ENCODE results near the gene ACY1. TPM values are rescaled to one million over a fixed set of nuclear protein-coding genes. Genes with fewer than 3 reads are reported as not detected.

Gene ACY1
- total and polyA plus RNA-seq, 10 of the 15 experiments (the other 5 are each of a cell fraction or from before 2014, with no cell fraction given) = 18.5 to 42.2 (median 27.8) TPM

DNA sequence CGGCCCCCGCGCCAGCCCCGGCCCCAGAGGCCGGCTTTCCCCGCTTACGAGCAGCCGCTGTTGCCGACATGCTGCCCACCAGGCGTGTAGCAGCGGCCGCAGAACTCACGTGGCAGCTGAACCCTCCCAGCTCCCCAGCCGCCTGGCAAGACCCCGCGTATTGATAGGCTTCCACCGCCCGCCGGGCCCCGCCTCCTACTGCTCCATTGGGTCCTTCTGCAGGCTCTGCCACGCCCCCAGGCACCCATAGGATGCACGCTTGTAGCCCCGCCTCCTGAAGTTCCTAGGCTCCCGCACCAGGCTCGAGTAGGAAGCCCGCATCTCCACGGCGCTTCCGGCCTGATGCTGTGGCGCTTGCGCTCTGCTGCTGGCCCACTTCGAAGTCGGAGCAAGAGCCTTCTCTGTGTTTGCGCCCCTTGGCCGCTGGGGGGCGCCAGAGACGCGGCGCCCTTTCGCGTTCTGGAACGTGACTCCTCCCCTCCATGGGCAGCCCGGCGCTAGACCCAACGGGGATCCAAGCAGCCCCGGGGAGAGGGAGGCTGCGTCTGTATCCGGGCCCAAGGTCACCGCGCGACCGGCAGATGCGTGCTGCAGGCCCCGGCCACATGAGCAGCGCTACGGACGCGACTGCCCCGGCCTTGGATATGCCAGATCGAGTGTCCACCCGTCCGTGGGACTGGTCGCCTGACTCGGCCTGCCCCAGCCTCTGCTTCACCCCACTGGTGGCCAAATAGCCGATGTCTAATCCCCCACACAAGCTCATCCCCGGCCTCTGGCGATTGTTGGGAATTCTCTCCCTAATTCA lies 41.3 kb upstream of the ACY1 start, which contains the start of the genes PARP3 and RRP9 (continued):
- no peak for TF ChIP-seq ZNF622 (IDR thresholded peaks at IDR 0.05)
- TF ChIP-seq MEF2B (IDR thresholded peaks at IDR 0.05; ENCODE audit: partially characterized antibody, poor library complexity, severe bottlenecking) = peak; percentile 39
- TF ChIP-seq, protein P1, sequence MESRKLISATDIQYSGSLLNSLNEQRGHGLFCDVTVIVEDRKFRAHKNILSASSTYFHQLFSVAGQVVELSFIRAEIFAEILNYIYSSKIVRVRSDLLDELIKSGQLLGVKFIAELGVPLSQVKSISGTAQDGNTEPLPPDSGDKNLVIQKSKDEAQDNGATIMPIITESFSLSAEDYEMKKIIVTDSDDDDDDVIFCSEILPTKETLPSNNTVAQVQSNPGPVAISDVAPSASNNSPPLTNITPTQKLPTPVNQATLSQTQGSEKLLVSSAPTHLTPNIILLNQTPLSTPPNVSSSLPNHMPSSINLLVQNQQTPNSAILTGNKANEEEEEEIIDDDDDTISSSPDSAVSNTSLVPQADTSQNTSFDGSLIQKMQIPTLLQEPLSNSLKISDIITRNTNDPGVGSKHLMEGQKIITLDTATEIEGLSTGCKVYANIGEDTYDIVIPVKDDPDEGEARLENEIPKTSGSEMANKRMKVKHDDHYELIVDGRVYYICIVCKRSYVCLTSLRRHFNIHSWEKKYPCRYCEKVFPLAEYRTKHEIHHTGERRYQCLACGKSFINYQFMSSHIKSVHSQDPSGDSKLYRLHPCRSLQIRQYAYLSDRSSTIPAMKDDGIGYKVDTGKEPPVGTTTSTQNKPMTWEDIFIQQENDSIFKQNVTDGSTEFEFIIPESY (IDR thresholded peaks at IDR 0.05) = no peak
- peak; percentile 30; the same call in 1 of the 2 replicates for TF ChIP-seq HCFC1 (IDR thresholded peaks at IDR 0.05; ENCODE audit: low read length)
- TF ChIP-seq TCF7 (IDR thresholded peaks at IDR 0.05; ENCODE audit: borderline replicate concordance) = no peak
- TF ChIP-seq SIN3A (IDR thresholded peaks at IDR 0.05; ENCODE audit: low read depth, low read length) = peak; percentile 93
- no peak for TF ChIP-seq CEBPB (IDR thresholded peaks at IDR 0.05; ENCODE audit: borderline replicate concordance in 1 of 2, low read depth in 2 of 2, low read length in 2 of 2)
- TF ChIP-seq TCF3 (IDR thresholded peaks at IDR 0.05; ENCODE audit: borderline replicate concordance, insufficient read depth, low read depth, low read length) = 0 out of 2 replicates have a peak, but pooled peaks have one; percentile 29
- peak; percentile 58; the same call in 1 of the 2 replicates for TF ChIP-seq RFX5 (IDR thresholded peaks at IDR 0.05; ENCODE audit: low read depth, low read length)
- peak; percentile 78 for TF ChIP-seq NBN (IDR thresholded peaks at IDR 0.05)
- TF ChIP-seq, protein P2, sequence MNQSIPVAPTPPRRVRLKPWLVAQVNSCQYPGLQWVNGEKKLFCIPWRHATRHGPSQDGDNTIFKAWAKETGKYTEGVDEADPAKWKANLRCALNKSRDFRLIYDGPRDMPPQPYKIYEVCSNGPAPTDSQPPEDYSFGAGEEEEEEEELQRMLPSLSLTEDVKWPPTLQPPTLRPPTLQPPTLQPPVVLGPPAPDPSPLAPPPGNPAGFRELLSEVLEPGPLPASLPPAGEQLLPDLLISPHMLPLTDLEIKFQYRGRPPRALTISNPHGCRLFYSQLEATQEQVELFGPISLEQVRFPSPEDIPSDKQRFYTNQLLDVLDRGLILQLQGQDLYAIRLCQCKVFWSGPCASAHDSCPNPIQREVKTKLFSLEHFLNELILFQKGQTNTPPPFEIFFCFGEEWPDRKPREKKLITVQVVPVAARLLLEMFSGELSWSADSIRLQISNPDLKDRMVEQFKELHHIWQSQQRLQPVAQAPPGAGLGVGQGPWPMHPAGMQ (IDR thresholded peaks at IDR 0.05; ENCODE audit: borderline replicate concordance) = no peak
- peak; percentile 78 for TF ChIP-seq NRF1 (conservative IDR thresholded peaks at IDR 0.05; ENCODE audit: low read depth, low read length)
- peak; percentile 76 for TF ChIP-seq SMC3 (IDR thresholded peaks at IDR 0.05; ENCODE audit: borderline replicate concordance, low read length)
- TF ChIP-seq BHLHE40 (IDR thresholded peaks at IDR 0.05; ENCODE audit: borderline replicate concordance in 1 of 2, low read depth in 2 of 2, low read length in 1 of 2) = peak; percentile 88 to 94
- TF ChIP-seq TCF12 (IDR thresholded peaks at IDR 0.05; ENCODE audit: low read depth, low read length) = 0 out of 2 replicates have a peak, but pooled peaks have one; percentile 10
- TF ChIP-seq MTA2 (IDR thresholded peaks at IDR 0.05; ENCODE audit: low read depth) = no peak
- peak; percentile 79; the same call in 1 of the 2 replicates for TF ChIP-seq TAF1 (IDR thresholded peaks at IDR 0.05; ENCODE audit: borderline replicate concordance, low read depth, low read length)
- TF ChIP-seq, protein P3, sequence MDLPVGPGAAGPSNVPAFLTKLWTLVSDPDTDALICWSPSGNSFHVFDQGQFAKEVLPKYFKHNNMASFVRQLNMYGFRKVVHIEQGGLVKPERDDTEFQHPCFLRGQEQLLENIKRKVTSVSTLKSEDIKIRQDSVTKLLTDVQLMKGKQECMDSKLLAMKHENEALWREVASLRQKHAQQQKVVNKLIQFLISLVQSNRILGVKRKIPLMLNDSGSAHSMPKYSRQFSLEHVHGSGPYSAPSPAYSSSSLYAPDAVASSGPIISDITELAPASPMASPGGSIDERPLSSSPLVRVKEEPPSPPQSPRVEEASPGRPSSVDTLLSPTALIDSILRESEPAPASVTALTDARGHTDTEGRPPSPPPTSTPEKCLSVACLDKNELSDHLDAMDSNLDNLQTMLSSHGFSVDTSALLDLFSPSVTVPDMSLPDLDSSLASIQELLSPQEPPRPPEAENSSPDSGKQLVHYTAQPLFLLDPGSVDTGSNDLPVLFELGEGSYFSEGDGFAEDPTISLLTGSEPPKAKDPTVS (IDR thresholded peaks at IDR 0.05; ENCODE audit: low read depth, low read length) = 0 out of 2 replicates have a peak, but pooled peaks have one; percentile 29
- no peak for TF ChIP-seq CHD1 (IDR thresholded peaks at IDR 0.05; ENCODE audit: low read depth, low read length)
- peak; percentile 31 for TF ChIP-seq MYC (IDR thresholded peaks at IDR 0.05; ENCODE audit: insufficient read depth, insufficient read length, insufficient replicate concordance, low read length, severe bottlenecking)
- peak; percentile 68 for TF ChIP-seq FOXK2 (IDR thresholded peaks at IDR 0.05)
- TF ChIP-seq, protein P4, sequence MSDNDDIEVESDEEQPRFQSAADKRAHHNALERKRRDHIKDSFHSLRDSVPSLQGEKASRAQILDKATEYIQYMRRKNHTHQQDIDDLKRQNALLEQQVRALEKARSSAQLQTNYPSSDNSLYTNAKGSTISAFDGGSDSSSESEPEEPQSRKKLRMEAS (IDR thresholded peaks at IDR 0.05; ENCODE audit: low read depth, low read length) = peak; percentile 93
- TF ChIP-seq, protein P5, sequence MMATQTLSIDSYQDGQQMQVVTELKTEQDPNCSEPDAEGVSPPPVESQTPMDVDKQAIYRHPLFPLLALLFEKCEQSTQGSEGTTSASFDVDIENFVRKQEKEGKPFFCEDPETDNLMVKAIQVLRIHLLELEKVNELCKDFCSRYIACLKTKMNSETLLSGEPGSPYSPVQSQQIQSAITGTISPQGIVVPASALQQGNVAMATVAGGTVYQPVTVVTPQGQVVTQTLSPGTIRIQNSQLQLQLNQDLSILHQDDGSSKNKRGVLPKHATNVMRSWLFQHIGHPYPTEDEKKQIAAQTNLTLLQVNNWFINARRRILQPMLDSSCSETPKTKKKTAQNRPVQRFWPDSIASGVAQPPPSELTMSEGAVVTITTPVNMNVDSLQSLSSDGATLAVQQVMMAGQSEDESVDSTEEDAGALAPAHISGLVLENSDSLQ (IDR thresholded peaks at IDR 0.05) = peak; percentile 36; the same call in 1 of the 2 replicates
- TF ChIP-seq SREBF1 (IDR thresholded peaks at IDR 0.05; ENCODE audit: low read length) = no peak
- peak; percentile 70 for TF ChIP-seq POLR2AphosphoS5 (IDR thresholded peaks at IDR 0.05; ENCODE audit: low read length)

Measured in GM12878 (cell line).